ENCODE data around the gene PRICKLE2. TPM values are rescaled to one million over a fixed set of nuclear protein-coding genes. Genes with fewer than 3 reads are reported as not detected.

The PRICKLE2 gene
- polyA plus RNA-seq, 3 donors, result not detected

DNA sequence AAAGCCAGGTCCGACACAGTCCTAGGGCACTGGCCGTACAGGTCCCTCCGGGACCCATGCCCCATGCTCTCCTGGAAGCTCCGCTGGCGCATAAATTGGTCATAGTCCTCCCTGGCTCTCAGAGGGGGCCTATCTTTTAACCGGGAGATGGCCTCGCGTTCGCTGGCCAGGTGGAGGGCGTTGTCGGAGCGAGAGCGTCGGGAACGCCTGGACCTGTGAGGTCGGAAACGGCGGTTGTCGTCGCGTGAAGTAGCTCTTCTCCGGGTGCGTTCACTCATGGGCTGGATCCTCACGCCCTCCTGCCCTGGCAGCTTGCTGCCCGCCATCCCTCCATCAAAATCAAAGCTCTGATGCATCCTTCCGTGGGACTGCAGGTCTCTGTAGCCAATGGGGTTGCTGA is 126.0 kb downstream of the PRICKLE2 start:
- Mint-ChIP-seq H3K4me1 (no peaks in the 10 kb centered on the region), H3K4me3 (no peak overlapping the region), H3K9me3 (peaks cover 0 to 3% (median 0%) of the 10 kb centered on the region in 7 donors), H3K27me3 (ENCODE audit: low read depth in 3 of 3) (peaks cover 2 to 3% (median 2%) of the 10 kb centered on the region in 3 donors), H3K27ac (no peak overlapping the region), H3K36me3 (no peaks in the 10 kb centered on the region)
- Histone ChIP-seq H3K9me3 (replicated peaks in 1 of 2; ENCODE audit: control insufficient read depth in 1 of 2, insufficient read depth in 1 of 2, low read length in 2 of 2) (no peaks in the 10 kb centered on the region), H3K27ac (ENCODE audit: low read depth in 1 of 2, low read length in 2 of 2) (no peak overlapping the region), H3K36me3 (replicated peaks in 1 of 2; ENCODE audit: control insufficient read depth in 1 of 2, insufficient read depth in 2 of 2, low read length in 2 of 2) (no peaks in the 10 kb centered on the region), H2AFZ (ENCODE audit: insufficient read depth, low read depth, low read length, poor library complexity, severe bottlenecking) (no peak overlapping the region), H3K4me2 (replicated peaks; ENCODE audit: extremely low read depth, low read length, poor library complexity, severe bottlenecking) (no peak overlapping the region), H3K4me1 (ENCODE audit: control insufficient read depth in 1 of 2, insufficient read depth in 2 of 2, low read length in 2 of 2) (no peaks in the 10 kb centered on the region), H3K79me2 (ENCODE audit: insufficient read depth, low read length) (no peaks in the 10 kb centered on the region), H3K4me3 (replicated peaks in 1 of 3; ENCODE audit: low read depth in 2 of 3, low read length in 3 of 3) (no peak overlapping the region), H3K27me3 (ENCODE audit: control insufficient read depth in 2 of 2, insufficient read depth in 2 of 2, low read length in 2 of 2) (no peaks in the 10 kb centered on the region), H3K9ac (ENCODE audit: insufficient read depth, low read length, poor library complexity, severe bottlenecking) (no peak overlapping the region), H4K20me1 (ENCODE audit: insufficient read depth, low read length) (no peaks in the 10 kb centered on the region)
- intact Hi-C loops (cut with micrococcal nuclease), result no loop called here
- TF ChIP-seq, protein P1, sequence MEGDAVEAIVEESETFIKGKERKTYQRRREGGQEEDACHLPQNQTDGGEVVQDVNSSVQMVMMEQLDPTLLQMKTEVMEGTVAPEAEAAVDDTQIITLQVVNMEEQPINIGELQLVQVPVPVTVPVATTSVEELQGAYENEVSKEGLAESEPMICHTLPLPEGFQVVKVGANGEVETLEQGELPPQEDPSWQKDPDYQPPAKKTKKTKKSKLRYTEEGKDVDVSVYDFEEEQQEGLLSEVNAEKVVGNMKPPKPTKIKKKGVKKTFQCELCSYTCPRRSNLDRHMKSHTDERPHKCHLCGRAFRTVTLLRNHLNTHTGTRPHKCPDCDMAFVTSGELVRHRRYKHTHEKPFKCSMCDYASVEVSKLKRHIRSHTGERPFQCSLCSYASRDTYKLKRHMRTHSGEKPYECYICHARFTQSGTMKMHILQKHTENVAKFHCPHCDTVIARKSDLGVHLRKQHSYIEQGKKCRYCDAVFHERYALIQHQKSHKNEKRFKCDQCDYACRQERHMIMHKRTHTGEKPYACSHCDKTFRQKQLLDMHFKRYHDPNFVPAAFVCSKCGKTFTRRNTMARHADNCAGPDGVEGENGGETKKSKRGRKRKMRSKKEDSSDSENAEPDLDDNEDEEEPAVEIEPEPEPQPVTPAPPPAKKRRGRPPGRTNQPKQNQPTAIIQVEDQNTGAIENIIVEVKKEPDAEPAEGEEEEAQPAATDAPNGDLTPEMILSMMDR (IDR thresholded peaks at IDR 0.05), result no peak
- no peak for DNase-seq
- WGBS (ENCODE audit: insufficient coverage), result 96% methylated on average over 19 of the region's 26 CpGs

DNA sequence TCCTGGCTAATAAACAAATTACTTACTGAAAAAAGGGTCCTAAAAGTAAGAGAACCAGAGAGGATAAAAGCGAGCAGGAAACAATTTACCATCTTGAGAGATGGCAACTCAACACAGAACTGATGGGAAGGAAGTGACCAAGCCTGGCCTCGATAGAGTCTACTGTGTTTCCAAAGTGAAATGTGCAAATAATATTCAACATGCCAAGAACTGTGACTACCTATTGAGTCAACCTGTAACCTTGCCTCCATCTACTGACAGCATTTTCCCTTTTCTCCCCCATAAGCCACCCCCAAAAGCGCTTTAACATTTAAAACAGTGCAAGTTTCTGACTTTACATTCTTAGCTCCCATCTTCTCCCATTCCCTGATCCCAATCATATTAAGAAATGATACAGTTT is 126.6 kb downstream of the PRICKLE2 start:
- DNase-seq, result no peak
- H2AFZ ChIP-seq (ENCODE audit: insufficient read depth, low read depth, low read length, poor library complexity, severe bottlenecking), result no peak overlapping the region
- no peaks in the 10 kb centered on the region for H4K20me1 ChIP-seq (ENCODE audit: insufficient read depth, low read length)
- no peak overlapping the region for H3K27ac ChIP-seq (ENCODE audit: low read depth in 1 of 2, low read length in 2 of 2)
- Mint-ChIP-seq H3K9me3 (peaks cover 0 to 3% (median 0%) of the 10 kb centered on the region in 7 donors), H3K4me1 (no peaks in the 10 kb centered on the region), H3K27me3 (ENCODE audit: low read depth in 3 of 3) (peaks cover 2 to 3% (median 2%) of the 10 kb centered on the region in 3 donors), H3K4me3 (no peak overlapping the region), H3K27ac (no peak overlapping the region), H3K36me3 (no peaks in the 10 kb centered on the region)
- no CpG with 5 or more reads among the region's 3 CpGs for WGBS (ENCODE audit: insufficient coverage)
- no peak overlapping the region for H3K4me3 ChIP-seq (replicated peaks in 1 of 3; ENCODE audit: low read depth in 2 of 3, low read length in 3 of 3)
- H3K79me2 ChIP-seq (ENCODE audit: insufficient read depth, low read length), result no peaks in the 10 kb centered on the region
- H3K9ac ChIP-seq (ENCODE audit: insufficient read depth, low read length, poor library complexity, severe bottlenecking), result no peak overlapping the region
- TF ChIP-seq, protein P1 (IDR thresholded peaks at IDR 0.05), result no peak
- H3K9me3 ChIP-seq (replicated peaks in 1 of 2; ENCODE audit: control insufficient read depth in 1 of 2, insufficient read depth in 1 of 2, low read length in 2 of 2), result no peaks in the 10 kb centered on the region
- H3K4me2 ChIP-seq (replicated peaks; ENCODE audit: extremely low read depth, low read length, poor library complexity, severe bottlenecking), result no peak overlapping the region
- H3K36me3 ChIP-seq (replicated peaks in 1 of 2; ENCODE audit: control insufficient read depth in 1 of 2, insufficient read depth in 2 of 2, low read length in 2 of 2), result no peaks in the 10 kb centered on the region
- intact Hi-C loops (cut with micrococcal nuclease), result no loop called here
- H3K27me3 ChIP-seq (ENCODE audit: control insufficient read depth in 2 of 2, insufficient read depth in 2 of 2, low read length in 2 of 2), result no peaks in the 10 kb centered on the region
- H3K4me1 ChIP-seq (ENCODE audit: control insufficient read depth in 1 of 2, insufficient read depth in 2 of 2, low read length in 2 of 2), result no peaks in the 10 kb centered on the region

Measured in CD14-positive monocyte (primary cell).